ENCODE measurements around the gene SEBOX.

The SEBOX gene

GRCh38 chr17:28379814-28380801, 15.1 kb upstream of the SEBOX start:
- no peaks in the 10 kb centered on the region for H3K9me3 ChIP-seq
- DNase-seq, result no peak

GRCh38 chr17:28372945-28373274, 7.9 kb upstream of the SEBOX start:
- intact Hi-C loops (cut with DNase I; ENCODE audit: low total_unique reads), result no loop called here
- H3K9me3 ChIP-seq, result no peaks in the 10 kb centered on the region
- H3K27me3 ChIP-seq, result no peaks in the 10 kb centered on the region
- no peak for DNase-seq
- H3K4me1 ChIP-seq, result peaks cover 6 to 30% (median 23%) of the 10 kb centered on the region in 4 donors
- H3K27ac ChIP-seq, result no peak overlapping the region
- H3K4me3 ChIP-seq, result peak overlapping the region; percentile 55 to 65
- no peak for TF ChIP-seq CTCF (IDR thresholded peaks at IDR 0.05)
- peaks cover 0 to 5% (median 0%) of the 10 kb centered on the region in 3 donors for H3K36me3 ChIP-seq

More at GRCh38 chr17:28379814-28380801, 15.1 kb upstream of the SEBOX start:
- H3K4me1 ChIP-seq, result no peaks in the 10 kb centered on the region
- TF ChIP-seq CTCF (IDR thresholded peaks at IDR 0.05), result no peak
- H3K36me3 ChIP-seq, result peaks cover 0 to 40% (median 7%) of the 10 kb centered on the region in 3 donors
- no peaks in the 10 kb centered on the region for H3K27me3 ChIP-seq
- intact Hi-C loops (cut with DNase I; ENCODE audit: low total_unique reads), result no loop called here
- H3K27ac ChIP-seq, result no peak overlapping the region
- H3K4me3 ChIP-seq, result no peak overlapping the region

GRCh38 chr17:28372203-28372944, 7.4 kb upstream of the SEBOX start:
- intact Hi-C loops (cut with DNase I; ENCODE audit: low total_unique reads), result no loop called here
- TF ChIP-seq CTCF (IDR thresholded peaks at IDR 0.05), result no peak
- Histone ChIP-seq H3K4me3 (peak overlapping the region; percentile 55 to 65), H3K36me3 (peaks cover 0 to 5% (median 4%) of the 10 kb centered on the region in 3 donors), H3K4me1 (peaks cover 6 to 30% (median 23%) of the 10 kb centered on the region in 4 donors), H3K9me3 (no peaks in the 10 kb centered on the region), H3K27me3 (no peaks in the 10 kb centered on the region), H3K27ac (peak overlapping the region; percentile 72 to 77)
- DNase-seq, result no peak

- intact Hi-C loops (cut with DNase I; ENCODE audit: low total_unique reads), result no loop called here
- peak; percentile 73 to 91 for DNase-seq
- TF ChIP-seq CTCF (IDR thresholded peaks at IDR 0.05), result no peak
- Histone ChIP-seq H3K4me1 (peaks cover 6 to 30% (median 23%) of the 10 kb centered on the region in 4 donors), H3K4me3 (peak within 1 kb of the TSS; percentile 55 to 65), H3K27me3 (no peaks in the 10 kb centered on the region), H3K9me3 (no peaks in the 10 kb centered on the region), H3K36me3 (peaks cover 0 to 8% (median 6%) of the 10 kb centered on the region in 3 donors), H3K27ac (peak within 1 kb of the TSS; percentile 72 to 77)
Observed at GRCh38 chr17:28371245-28372202, 6.5 kb upstream of the SEBOX start, which contains the start of gene SARM1. Gene SARM1 (plus strand): TSS chr17:28371694. CDS start chr17:28372033, 339 bp downstream.

GRCh38 chr17:28370744-28371103, 5.7 kb upstream of the SEBOX start:
- peak overlapping the region in 1 of 2 donors; percentile 65 for H3K4me3 ChIP-seq
- H3K4me1 ChIP-seq, result peaks cover 6 to 30% (median 23%) of the 10 kb centered on the region in 4 donors
- TF ChIP-seq CTCF (IDR thresholded peaks at IDR 0.05), result no peak
- peaks cover 0 to 13% (median 6%) of the 10 kb centered on the region in 3 donors for H3K36me3 ChIP-seq
- H3K9me3 ChIP-seq, result no peaks in the 10 kb centered on the region
- H3K27ac ChIP-seq, result peak overlapping the region; percentile 72 to 77
- DNase-seq, result no peak
- no peaks in the 10 kb centered on the region for H3K27me3 ChIP-seq
- intact Hi-C loops (cut with DNase I; ENCODE audit: low total_unique reads), result no loop called here
